ELF-1 (cell line): Measurements from ENCODE around the gene CAMK2B.

Experiments
- DNase-seq: peaks from one replicate; pipeline ENCODE4 v3.0.0-alpha.2; 2016; ENCODE audit warnings: low read depth, low spot score

Gene CAMK2B

GRCh38 chr7:44287488-44288380, 37.7 kb downstream of the CAMK2B start:
- DNase-seq: no peak

- no peak for DNase-seq
Measured at GRCh38 chr7:44286618-44287487, 38.5 kb downstream of the CAMK2B start.

GRCh38 chr7:44286182-44286617, 39.2 kb downstream of the CAMK2B start:
- peak; percentile 58 for DNase-seq

GRCh38 chr7:44285561-44285960, 39.8 kb downstream of the CAMK2B start:
- no peak for DNase-seq

- DNase-seq: no peak
Measured at GRCh38 chr7:44284881-44285541, 40.4 kb downstream of the CAMK2B start.

- no peak for DNase-seq
Measured at GRCh38 chr7:44284216-44284615, 41.2 kb downstream of the CAMK2B start.

GRCh38 chr7:44283381-44284211, 41.8 kb downstream of the CAMK2B start:
- DNase-seq: no peak

- DNase-seq: no peak
Measured at GRCh38 chr7:44282601-44283171, 42.7 kb downstream of the CAMK2B start.

- no peak for DNase-seq
Measured at GRCh38 chr7:44281811-44282600, 43.4 kb downstream of the CAMK2B start.

- no peak for DNase-seq
Measured at GRCh38 chr7:44280993-44281721, 44.2 kb downstream of the CAMK2B start.

GRCh38 chr7:44280636-44280992, 44.8 kb downstream of the CAMK2B start:
- no peak for DNase-seq

GRCh38 chr7:44279731-44280505, 45.5 kb downstream of the CAMK2B start:
- DNase-seq: no peak

GRCh38 chr7:44279286-44279685, 46.1 kb downstream of the CAMK2B start:
- DNase-seq: no peak

GRCh38 chr7:44278451-44279161, 46.8 kb downstream of the CAMK2B start:
- no peak for DNase-seq

- no peak for DNase-seq
Measured at GRCh38 chr7:44277851-44278250, 47.5 kb downstream of the CAMK2B start.

GRCh38 chr7:44277391-44277790, 48.0 kb downstream of the CAMK2B start:
- no peak for DNase-seq

GRCh38 chr7:44276571-44277221, 48.7 kb downstream of the CAMK2B start:
- no peak for DNase-seq
